Hepatocyte (in vitro differentiated cells): ENCODE results near the gene HTR1D. TPM values are rescaled to one million over a fixed set of nuclear protein-coding genes. Genes with fewer than 3 reads are reported as not detected.
"Not testable (repeated sequence)": the region's sequence is repeated elsewhere in the genome, so short reads cannot be mapped to it uniquely, and the experiment has no call there.

Source experiments
- DNase-seq: peaks from one replicate; pipeline ENCODE4 v3.0.0-alpha.2; 2016; ENCODE audit warnings: low spot score
- H2AFZ ChIP-seq: fragments of 200-600 bp; sonication (generic); 2 replicates; pipeline ENCODE4 v1.6.0; 2016; ENCODE audit warnings: antibody characterized with exemption, mild to moderate bottlenecking
- H3K27ac ChIP-seq: fragments of 200-600 bp; sonication (generic); 2 replicates; pipeline ENCODE4 v1.5.1; 2016; ENCODE audit warnings: mild to moderate bottlenecking
- H3K27me3 ChIP-seq: fragments of 200-600 bp; sonication (generic); 2 replicates; pipeline ENCODE4 v1.6.1; 2016
- H3K36me3 ChIP-seq: fragments of 200-600 bp; sonication (generic); replicated peaks from 2 replicates; pipeline ENCODE4 v1.5.1; 2016; ENCODE audit warnings: low read depth; ENCODE audit not compliant: insufficient read depth
- H3K4me1 ChIP-seq: fragments of 200-600 bp; sonication (generic); 2 replicates; pipeline ENCODE4 v1.5.1; 2016; ENCODE audit warnings: mild to moderate bottlenecking, moderate library complexity; ENCODE audit not compliant: insufficient read depth
- H3K4me2 ChIP-seq: fragments of 200-600 bp; sonication (generic); 2 replicates; pipeline ENCODE4 v1.6.0; 2016
- H3K4me3 ChIP-seq: fragments of 200-600 bp; sonication (generic); 2 replicates; pipeline ENCODE4 v1.5.1; 2016; ENCODE audit warnings: mild to moderate bottlenecking
- H3K79me2 ChIP-seq: fragments of 200-600 bp; sonication (generic); 2 replicates; pipeline ENCODE4 v1.6.0; 2017; ENCODE audit warnings: mild to moderate bottlenecking
- H3K9me2 ChIP-seq: fragments of 200-600 bp; sonication (generic); replicated peaks from 2 replicates; pipeline ENCODE4 v1.6.0; 2017; ENCODE audit warnings: mild to moderate bottlenecking; ENCODE audit not compliant: insufficient read depth
- H3K9me3 ChIP-seq: fragments of 200-600 bp; sonication (generic); 2 replicates; pipeline ENCODE4 v1.5.1; 2016; ENCODE audit warnings: low read depth, mild to moderate bottlenecking
- H4K20me1 ChIP-seq: fragments of 200-600 bp; sonication (generic); 2 replicates; pipeline ENCODE4 v1.6.0; 2016; ENCODE audit warnings: mild to moderate bottlenecking; ENCODE audit not compliant: insufficient read depth, poor library complexity, severe bottlenecking
- CTCF ChIP-seq: fragments of 200-600 bp; sonication (generic); IDR thresholded peaks from 2 replicates; pipeline ENCODE4 v1.5.1; 2016; ENCODE audit warnings: antibody characterized with exemption, mild to moderate bottlenecking; ENCODE audit not compliant: poor library complexity
- EZH2 ChIP-seq: fragments of 200-600 bp; sonication (generic); IDR thresholded peaks from 2 replicates; pipeline ENCODE4 v1.6.1; 2016; ENCODE audit warnings: antibody characterized with exemption, mild to moderate bottlenecking, borderline replicate concordance
- EZH2phosphoT487 ChIP-seq: fragments of 200-600 bp; sonication (generic); IDR thresholded peaks from one replicate; pipeline ENCODE4 v1.6.1; 2018; ENCODE audit warnings: antibody characterized with exemption, mild to moderate bottlenecking, low read depth, moderate library complexity; ENCODE audit not compliant: unreplicated experiment, severe bottlenecking
- WGBS: methylation state at CpG from one replicate; pipeline ENCODE4 v1.1.6; 2016; ENCODE audit warnings: low lambda C conversion rate; ENCODE audit errors: missing lambda C conversion rate; 5-methylcytosine and 5-hydroxymethylcytosine counted together
- polyA plus RNA-seq: library from polyadenylated mRNA; unstranded; fragments of >200 nt; fragmentation: Nextera tagmentation; extraction: Ambion mirVana; gene quantifications from 2 replicates; pipeline ENCODE4 v1.2.1, GENCODE V29; 2016
- total RNA-seq: library from RNA; depleted of rRNA; stranded (reverse); fragments of >200 nt; gene quantifications from 2 replicates; pipeline ENCODE4 v1.2.3, GENCODE V29; 2014

Gene HTR1D
- total and polyA plus RNA-seq, 2 experiments from 2014 or later = 0.07 to 0.19 TPM

GRCh38 chr1:23210351-23210785 lies 6.9 kb downstream of the HTR1D start:
- Histone ChIP-seq H3K36me3 (no peaks in the 10 kb centered on the region), H3K79me2 (no peaks in the 10 kb centered on the region), H3K27ac (no peak overlapping the region), H2AFZ (no peak overlapping the region), H3K9me3 (no peaks in the 10 kb centered on the region), H3K4me1 (no peaks in the 10 kb centered on the region), H3K27me3 (peaks cover 21% of the 10 kb centered on the region), H4K20me1 (no peaks in the 10 kb centered on the region), H3K4me3 (no peak overlapping the region), H3K9me2 (no peaks in the 10 kb centered on the region), H3K4me2 (no peak overlapping the region)
- WGBS = 59% methylated on average over 6 of the region's 6 CpGs
- no peak for DNase-seq
- no peak for TF ChIP-seq CTCF
- TF ChIP-seq EZH2phosphoT487 = no peak
- no peak for TF ChIP-seq EZH2

GRCh38 chr1:23209770-23210169 lies 7.5 kb downstream of the HTR1D start:
- TF ChIP-seq EZH2 = no peak
- TF ChIP-seq EZH2phosphoT487 = no peak
- no peak for TF ChIP-seq CTCF
- Histone ChIP-seq H3K27ac (no peak overlapping the region), H3K9me2 (no peaks in the 10 kb centered on the region), H3K4me1 (no peaks in the 10 kb centered on the region), H4K20me1 (no peaks in the 10 kb centered on the region), H2AFZ (no peak overlapping the region), H3K36me3 (no peaks in the 10 kb centered on the region), H3K4me2 (no peak overlapping the region), H3K79me2 (no peaks in the 10 kb centered on the region), H3K4me3 (no peak overlapping the region), H3K9me3 (no peaks in the 10 kb centered on the region), H3K27me3 (peaks cover 18% of the 10 kb centered on the region)
- WGBS = 89% methylated on average over 4 of the region's 4 CpGs
- no peak for DNase-seq

- Histone ChIP-seq H3K79me2 (no peaks in the 10 kb centered on the region), H3K4me1 (no peaks in the 10 kb centered on the region), H3K9me3 (no peaks in the 10 kb centered on the region), H3K27me3 (peaks cover 18% of the 10 kb centered on the region), H3K27ac (no peak overlapping the region), H4K20me1 (no peaks in the 10 kb centered on the region), H2AFZ (no peak overlapping the region), H3K9me2 (no peaks in the 10 kb centered on the region), H3K36me3 (no peaks in the 10 kb centered on the region), H3K4me2 (no peak overlapping the region), H3K4me3 (no peak overlapping the region)
- 100% methylated on average over 2 of the region's 2 CpGs for WGBS
- DNase-seq = no peak
- TF ChIP-seq CTCF (no peak), EZH2 (no peak), EZH2phosphoT487 (no peak)
Observed at GRCh38 chr1:23208527-23208926, 8.8 kb downstream of the HTR1D start.

GRCh38 chr1:23207733-23208132 lies 9.6 kb downstream of the HTR1D start:
- H3K9me2 ChIP-seq = not testable (repeated sequence)
- 87% methylated on average over 8 of the region's 8 CpGs for WGBS

More at GRCh38 chr1:23207733-23208132, 9.6 kb downstream of the HTR1D start:
- H2AFZ ChIP-seq, H3K4me3 ChIP-seq, H4K20me1 ChIP-seq, DNase-seq, H3K4me1 ChIP-seq, H3K27ac ChIP-seq, H3K36me3 ChIP-seq, H3K79me2 ChIP-seq, H3K9me3 ChIP-seq, H3K4me2 ChIP-seq: not testable (repeated sequence)
- peaks cover 18% of the 10 kb centered on the region for H3K27me3 ChIP-seq
